Measurements from ENCODE around the gene KIF2C.

DNA sequence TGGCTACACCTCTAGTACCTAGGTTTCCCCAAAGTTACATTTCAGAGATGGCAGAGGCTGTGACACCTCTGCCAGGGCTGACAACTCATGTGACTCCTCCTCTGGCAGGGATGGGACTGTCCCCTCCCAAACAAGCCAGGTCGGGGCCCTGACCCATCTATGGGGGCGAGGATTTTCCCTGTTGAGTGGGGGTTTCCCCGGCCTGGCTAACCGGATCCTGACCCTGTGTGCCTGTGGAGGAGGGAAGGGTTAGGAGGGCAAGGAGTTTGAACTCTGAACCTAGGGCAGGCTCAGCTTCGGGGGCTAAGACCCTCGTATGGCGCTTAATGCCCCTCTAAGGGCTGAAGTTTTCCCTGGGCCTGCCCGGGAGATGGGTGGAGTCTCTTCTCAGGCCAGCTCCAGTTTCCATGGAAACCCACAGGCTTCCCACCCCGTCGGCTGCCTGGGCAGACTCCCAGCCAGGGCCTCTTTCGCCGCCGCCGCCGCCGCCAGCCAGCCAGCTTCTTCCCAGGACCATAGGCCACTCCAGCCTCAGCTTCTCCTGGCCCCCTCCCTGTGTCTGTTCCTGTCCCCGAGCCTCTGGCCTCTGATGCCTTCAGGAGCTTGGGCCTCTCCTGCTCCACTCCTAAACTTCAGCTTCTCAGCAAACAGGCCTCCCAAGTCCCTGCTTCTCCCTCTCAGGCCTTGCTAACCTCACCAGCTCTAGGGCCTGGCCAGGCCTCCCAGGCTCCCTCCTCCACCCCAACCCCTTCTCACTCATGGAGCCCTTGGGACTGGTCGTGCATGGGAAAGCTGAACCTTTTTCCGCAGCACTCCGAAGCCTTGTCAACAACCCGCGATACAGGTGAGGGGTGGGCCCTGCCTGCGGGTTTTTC is 68.7 kb downstream of the KIF2C start, which contains the start of gene BTBD19:
- peak in 1 of 2 donors; percentile 51 for TF ChIP-seq POLR2A (IDR thresholded peaks at IDR 0.05)
- TF ChIP-seq, protein P1, sequence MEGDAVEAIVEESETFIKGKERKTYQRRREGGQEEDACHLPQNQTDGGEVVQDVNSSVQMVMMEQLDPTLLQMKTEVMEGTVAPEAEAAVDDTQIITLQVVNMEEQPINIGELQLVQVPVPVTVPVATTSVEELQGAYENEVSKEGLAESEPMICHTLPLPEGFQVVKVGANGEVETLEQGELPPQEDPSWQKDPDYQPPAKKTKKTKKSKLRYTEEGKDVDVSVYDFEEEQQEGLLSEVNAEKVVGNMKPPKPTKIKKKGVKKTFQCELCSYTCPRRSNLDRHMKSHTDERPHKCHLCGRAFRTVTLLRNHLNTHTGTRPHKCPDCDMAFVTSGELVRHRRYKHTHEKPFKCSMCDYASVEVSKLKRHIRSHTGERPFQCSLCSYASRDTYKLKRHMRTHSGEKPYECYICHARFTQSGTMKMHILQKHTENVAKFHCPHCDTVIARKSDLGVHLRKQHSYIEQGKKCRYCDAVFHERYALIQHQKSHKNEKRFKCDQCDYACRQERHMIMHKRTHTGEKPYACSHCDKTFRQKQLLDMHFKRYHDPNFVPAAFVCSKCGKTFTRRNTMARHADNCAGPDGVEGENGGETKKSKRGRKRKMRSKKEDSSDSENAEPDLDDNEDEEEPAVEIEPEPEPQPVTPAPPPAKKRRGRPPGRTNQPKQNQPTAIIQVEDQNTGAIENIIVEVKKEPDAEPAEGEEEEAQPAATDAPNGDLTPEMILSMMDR (IDR thresholded peaks at IDR 0.05) = no peak

Data from suprapubic skin (tissue), 3 donors.